A549 (cell line): Measurements from ENCODE around the gene GBF1. TPM values are rescaled to one million over a fixed set of nuclear protein-coding genes. Genes with fewer than 3 reads are reported as not detected.

Experiments
- ATAC-seq, 2 experiments: fragments of 200-7000 bp in 1 of 2; fragments of >200 bp in 1 of 2; cut with Nextera tagmentation in 1 of 2; cut with Tn5 transposase in 1 of 2; 3 replicates each; pipeline versions ENCODE4 v1.8.0 to v1.9.1; 2018 to 2020; ENCODE audit warnings: mild to moderate bottlenecking in 1 of 2, moderate library complexity in 1 of 2
- CTCF ChIA-PET: fragments of 300-600 bp; sonication (Branson Sonifier 250); formaldehyde crosslinking; extraction: SDS; loops from one replicate; lab custom pipeline; 2021; ENCODE audit warnings: antibody characterized with exemption, inconsistent platforms; lab: Yijun Ruan, JAX
- POLR2A ChIA-PET: fragments of 350-600 bp; formaldehyde crosslinking; extraction: SDS; loops from one replicate; lab custom pipeline; 2021; ENCODE audit warnings: antibody characterized with exemption, inconsistent platforms; lab: Yijun Ruan, JAX
- DNase-seq, 2 experiments: peaks; one replicate each; pipeline versions ENCODE4 v3.0.0 to v3.0.0-alpha.2; 2011 to 2016; ENCODE audit warnings: low read depth in 1 of 2, low spot score in 1 of 2
- FAIRE-seq: peaks from 2 replicates; lab custom pipeline; 2011; peaks lifted over from hg19 to GRCh38; lab: Jason Lieb, UNC
- H3K27ac ChIP-seq, 2 experiments: fragments of >200 bp; sonication (Bioruptor Twin); formaldehyde crosslinking; 3 replicates each; pipeline ENCODE4 v1.5.1; 2016 to 2017
- H3K4me1 ChIP-seq: fragments of >200 bp; sonication (Bioruptor Twin); formaldehyde crosslinking; 3 replicates; pipeline ENCODE4 v1.6.1; 2016
- H3K4me2 ChIP-seq: fragments of >200 bp; sonication (Bioruptor Twin); formaldehyde crosslinking; 3 replicates; pipeline ENCODE4 v1.6.1; 2016
- H3K4me3 ChIP-seq: fragments of >200 bp; sonication (Bioruptor Twin); formaldehyde crosslinking; 3 replicates; pipeline ENCODE4 v1.5.1; 2016
- H3K9me3 ChIP-seq: fragments of >200 bp; sonication (Bioruptor Twin); formaldehyde crosslinking; 3 replicates; pipeline ENCODE4 v1.6.1; 2016
- BCL3 ChIP-seq: fragments of >200 bp; sonication (Bioruptor Twin); formaldehyde crosslinking; IDR thresholded peaks from 3 replicates; pipeline ENCODE4 v1.6.1; 2016
- BHLHE40 ChIP-seq: IDR thresholded peaks from 2 replicates; pipeline ENCODE4 v1.6.1; 2012; ENCODE audit warnings: low read depth, low read length, inconsistent platforms
- CBX2 ChIP-seq: fragments of 200-600 bp; sonication (generic); IDR thresholded peaks from 2 replicates; pipeline ENCODE4 v1.6.1; 2016; ENCODE audit warnings: low read depth, mild to moderate bottlenecking, borderline replicate concordance
- EP300 ChIP-seq, 2 experiments: fragments of >200 bp; sonication (Bioruptor Twin); formaldehyde crosslinking; IDR thresholded peaks; 2 replicates in 1 of 2; 3 replicates in 1 of 2; pipeline ENCODE4 v1.6.1; 2016 to 2017
- ESRRA ChIP-seq: fragments of 150-350 bp; IDR thresholded peaks from 2 replicates; pipeline ENCODE4 v1.6.1; 2014; ENCODE audit warnings: mild to moderate bottlenecking, low read length, borderline replicate concordance
- FOSB ChIP-seq: fragments of 250-450 bp; sonication (Bioruptor Pico); IDR thresholded peaks from 2 replicates; pipeline ENCODE4 v1.5.0; 2020; ENCODE audit warnings: mild to moderate bottlenecking, moderate library complexity
- FOXS1 ChIP-seq: fragments of 250-450 bp; sonication (Bioruptor Pico); IDR thresholded peaks from 2 replicates; pipeline ENCODE4 v1.5.0; 2020; ENCODE audit warnings: mild to moderate bottlenecking, moderate library complexity
- HDAC2 ChIP-seq: fragments of 200-600 bp; sonication (generic); IDR thresholded peaks from 2 replicates; pipeline ENCODE4 v1.6.1; 2016
- HEYL ChIP-seq: fragments of 250-450 bp; sonication (Bioruptor Pico); IDR thresholded peaks from 2 replicates; pipeline ENCODE4 v1.8.0; 2021; ENCODE audit warnings: mild to moderate bottlenecking, moderate library complexity
- HMGXB4 ChIP-seq: fragments of 250-450 bp; sonication (Bioruptor Pico); IDR thresholded peaks from 2 replicates; pipeline ENCODE4 v1.5.0; 2021; ENCODE audit warnings: mild to moderate bottlenecking, moderate library complexity, borderline replicate concordance
- HOXA7 ChIP-seq: fragments of 250-450 bp; sonication (Bioruptor Pico); IDR thresholded peaks from 2 replicates; pipeline ENCODE4 v1.5.0; 2020; ENCODE audit warnings: mild to moderate bottlenecking, moderate library complexity
- JUN ChIP-seq, 2 experiments: fragments of >200 bp; sonication (Bioruptor Twin); formaldehyde crosslinking; IDR thresholded peaks; 2 replicates in 1 of 2; 3 replicates in 1 of 2; pipeline ENCODE4 v1.6.1; 2016 to 2017
- KDM5A ChIP-seq: fragments of 200-600 bp; sonication (generic); IDR thresholded peaks from 2 replicates; pipeline ENCODE4 v1.6.1; 2016; ENCODE audit warnings: antibody characterized with exemption, mild to moderate bottlenecking
- MAX ChIP-seq: IDR thresholded peaks from 2 replicates; pipeline ENCODE4 v1.6.1; 2012
- MAZ ChIP-seq: fragments of 150-350 bp; IDR thresholded peaks from 2 replicates; pipeline ENCODE4 v1.6.1; 2014; ENCODE audit warnings: antibody characterized with exemption, low read depth, low read length, borderline replicate concordance
- NFE2L2 ChIP-seq: fragments of 150-350 bp; conservative IDR thresholded peaks from 2 replicates; pipeline ENCODE4 v1.6.1; 2014; ENCODE audit warnings: low read length
- NPAS2 ChIP-seq: fragments of 250-450 bp; sonication (Bioruptor Pico); IDR thresholded peaks from 2 replicates; pipeline ENCODE4 v1.8.0; 2022; ENCODE audit warnings: mild to moderate bottlenecking, moderate library complexity, borderline replicate concordance
- NR3C1 ChIP-seq: fragments of >200 bp; sonication (Bioruptor Twin); formaldehyde crosslinking; IDR thresholded peaks from 3 replicates; pipeline ENCODE4 v1.6.1; 2017
- RFX5 ChIP-seq: fragments of 450-650 bp; IDR thresholded peaks from 2 replicates; pipeline ENCODE4 v1.7.1; 2014; ENCODE audit warnings: antibody characterized with exemption, mild to moderate bottlenecking, moderate library complexity
- SMC3 ChIP-seq: fragments of >200 bp; sonication (Bioruptor Twin); formaldehyde crosslinking; IDR thresholded peaks from 3 replicates; pipeline ENCODE4 v1.6.1; 2018; ENCODE audit warnings: inconsistent platforms
- USF2 ChIP-seq: fragments of 450-650 bp; IDR thresholded peaks from 2 replicates; pipeline ENCODE4 v1.6.1; 2014; ENCODE audit warnings: antibody characterized with exemption
- ZC3H11A ChIP-seq: fragments of 450-650 bp; IDR thresholded peaks from 2 replicates; pipeline ENCODE4 v1.6.1; 2014; ENCODE audit warnings: antibody characterized with exemption, mild to moderate bottlenecking
- ZNF302 ChIP-seq: fragments of 250-450 bp; sonication (Bioruptor Pico); IDR thresholded peaks from 2 replicates; pipeline ENCODE4 v1.9.0; 2021; ENCODE audit warnings: inconsistent platforms, mild to moderate bottlenecking, moderate library complexity
- WGBS: methylation state at CpG from one replicate; pipeline ENCODE4 v1.1.6; 2017; ENCODE audit errors: missing lambda C conversion rate; 5-methylcytosine and 5-hydroxymethylcytosine counted together
- polyA plus RNA-seq, 4 experiments: library from polyadenylated mRNA; depleted of rRNA in 3 of 4; stranded (reverse); fragments of >200 nt; fragmentation: RNase III in 1 of 4; extraction: RNeasy Plus Mini Kit Qiagen cat#74134 plus additional on column Dnase treatment in 1 of 4; gene quantifications; 2 replicates in 3 of 4; 3 replicates in 1 of 4; pipeline ENCODE4 v1.2.3, GENCODE V29; 2011 to 2017

The GBF1 gene
- polyA plus RNA-seq, 2 of the 4 experiments (the other 2 are of a cell fraction), result 20.4 to 21.3 TPM

GRCh38 chr10:102324061-102324460 lies 78.7 kb downstream of the GBF1 start:
- WGBS, result 53% methylated on average over 3 of the region's 3 CpGs
- peak; percentile 43 to 51; a peak in 3 of 6 replicates for ATAC-seq
- TF ChIP-seq ZC3H11A (no peak), BCL3 (no peak), HOXA7 (CRISPR knock-in tag) (no peak), MAZ (no peak), HMGXB4 (CRISPR knock-in tag) (no peak), USF2 (no peak), NPAS2 (no peak), HEYL (CRISPR knock-in tag) (no peak)
- ChIA-PET CTCF (interaction anchor here (0.6 kb wide), 1 partner anchor 9 kb away, joined by 3 read pairs; no protein-coding TSS in a partner anchor), POLR2A (no interaction called here)
- FAIRE-seq, result no peak
- Histone ChIP-seq H3K4me1 (no peaks in the 10 kb centered on the region), H3K4me3 (no peak overlapping the region), H3K9me3 (no peaks in the 10 kb centered on the region), H3K27ac (no peak overlapping the region), H3K4me2 (no peak overlapping the region)
- DNase-seq, result no peak

GRCh38 chr10:102326031-102326430 lies 80.7 kb downstream of the GBF1 start:
- Histone ChIP-seq H3K4me2 (no peak overlapping the region), H3K4me1 (no peaks in the 10 kb centered on the region), H3K9me3 (no peaks in the 10 kb centered on the region), H3K4me3 (no peak overlapping the region), H3K27ac (no peak overlapping the region)
- TF ChIP-seq SMC3, result no peak
- no peak for TF ChIP-seq NFE2L2
- TF ChIP-seq FOXS1 (CRISPR knock-in tag), result no peak
- no peak for TF ChIP-seq HMGXB4 (CRISPR knock-in tag)
- no peak for TF ChIP-seq NR3C1
- TF ChIP-seq ZNF302 (CRISPR knock-in tag), result no peak
- TF ChIP-seq FOSB (CRISPR knock-in tag), result no peak
- no peak for TF ChIP-seq MAZ
- no peak for TF ChIP-seq BHLHE40
- no peak for TF ChIP-seq KDM5A
- no peak for TF ChIP-seq ESRRA
- no peak for TF ChIP-seq JUN (IDR thresholded peaks at IDR 0.05)
- no peak for TF ChIP-seq CBX2
- no peak for TF ChIP-seq EP300 (IDR thresholded peaks at IDR 0.05)
- no peak for TF ChIP-seq RFX5
- no peak for TF ChIP-seq HDAC2
- TF ChIP-seq MAX, result no peak
- DNase-seq (no peak), FAIRE-seq (no peak), ATAC-seq (no peak)
- ChIA-PET POLR2A (no interaction called here), CTCF (interaction anchor here (1.6 to 4.8 kb wide), 3 partner anchors 23 to 98 kb away, joined by 3 to 34 read pairs (median 5); no protein-coding TSS in a partner anchor)
- 92% methylated on average over 4 of the region's 4 CpGs for WGBS
